Psoas muscle (tissue), 8 donors: ENCODE data around the gene ID1. TPM values are rescaled to one million over a fixed set of nuclear protein-coding genes. Genes with fewer than 3 reads are reported as not detected.
"Not testable (repeated sequence)": the region's sequence is repeated elsewhere in the genome, so short reads cannot be mapped to it uniquely, and the experiment has no call there.

Source experiments
- ATAC-seq, 4 donors: fragments of 200-7000 bp; cut with Tn5 transposase; one replicate each; pipeline ENCODE4 v1.9.1; 2020; ENCODE audit warnings: moderate library complexity in 3 of 4, mild to moderate bottlenecking in 2 of 4
- DNase-seq, 2 donors: peaks; one replicate each; pipeline ENCODE4 v3.0.0-alpha.2; 2020
- H3K27ac ChIP-seq: fragments of 200-600 bp; one replicate; pipeline ENCODE4 v1.8.0; 2022
- H3K27me3 ChIP-seq, 3 donors: fragments of 200-600 bp in 1 of 3; one replicate each; pipeline versions ENCODE4 v1.6.1 to v1.8.0; 2013 to 2022; ENCODE audit warnings: low read length in 2 of 3, mild to moderate bottlenecking in 2 of 3, moderate library complexity in 1 of 3; ENCODE audit not compliant: insufficient read depth in 3 of 3
- H3K36me3 ChIP-seq, 2 donors: fragments of 200-600 bp in 1 of 2; one replicate each; pipeline versions ENCODE4 v1.6.1 to v1.8.0; 2013 to 2022; ENCODE audit warnings: low read depth in 1 of 2, mild to moderate bottlenecking in 1 of 2, moderate library complexity in 1 of 2; ENCODE audit not compliant: insufficient read depth in 1 of 2
- H3K4me1 ChIP-seq: fragments of 200-600 bp; one replicate; pipeline ENCODE4 v1.8.0; 2022
- H3K4me3 ChIP-seq: fragments of 200-600 bp; one replicate; pipeline ENCODE4 v1.8.0; 2022; ENCODE audit warnings: mild to moderate bottlenecking
- H3K9me3 ChIP-seq: fragments of 200-600 bp; one replicate; pipeline ENCODE4 v1.8.0; 2022
- CTCF ChIP-seq: fragments of 200-600 bp; IDR thresholded peaks from one replicate; pipeline ENCODE4 v1.8.0; 2022; ENCODE audit warnings: antibody characterized with exemption
- WGBS, 3 donors: extraction: QIAGEN DNeasy Blood & Tissue Kit; methylation state at CpG; one replicate each; pipeline versions ENCODE4 v1.1.6 to v1.1.7; 2013; 5-methylcytosine and 5-hydroxymethylcytosine counted together
- intact Hi-C, 2 donors: fragments of 100-400 bp; cut with DNase I; formaldehyde crosslinking; loops; one replicate each; pipeline versions ENCODE4 v1.11.0 to v1.14.2; 2022
- polyA plus RNA-seq, 3 donors: library from polyadenylated mRNA; stranded (reverse); fragments of 200-250 nt; gene quantifications; one replicate each; pipeline ENCODE4 v1.2.3, GENCODE V29; 2013
- total RNA-seq, 4 donors: library from RNA; stranded (reverse); fragmentation: NEBNext Ultra II Directional in 2 of 4; extraction: Animal tissue kit (Norgen Biotek cat#: 25700) in 2 of 4; gene quantifications; one replicate each; pipeline versions ENCODE4 v1.2.1 to v1.2.4, GENCODE V29; 2021 to 2023
- donor health status: healthy with polysubstance abuse.
- donor health status: DM: no; HTN: no; CAD: no; lungs with moderate emphysema.
- donor health status: Bipolar disorder and iron deficiency.
- donor health status: healthy.
- donor health status: DM: yes; HTN: yes; CAD: no.
- donor health status: DM: no; HTN: no; CAD: no.
- donor health status: DM: no; HTN: no; CAD: no.
- donor health status: DM: yes; HTN: yes; CAD: no.

ID1 gene
- total and polyA plus RNA-seq, 7 donors, result 25.1 to 574 (median 80.6) TPM

GRCh38 chr20:31605902-31606803, 1.1 kb downstream of the ID1 start:
- intact Hi-C loops, result no loop called here
- no peak for TF ChIP-seq CTCF
- no peak for ATAC-seq
- Histone ChIP-seq H3K4me1 (peaks cover 26% of the 10 kb centered on the region), H3K36me3 (no peaks in the 10 kb centered on the region), H3K4me3 (peak overlapping the region; percentile 80), H3K27me3 (peaks cover 0 to 3% (median 2%) of the 10 kb centered on the region in 3 donors), H3K27ac (peak overlapping the region; percentile 85), H3K9me3 (no peaks in the 10 kb centered on the region)
- peak; percentile 37 to 56 for DNase-seq
- 10 to 16% (median 10%) methylated on average over 38 to 39 of the region's 39 CpGs for WGBS, 3 donors

- ATAC-seq (peak in 3 of 4 donors; percentile 20 to 26 (median 22)), DNase-seq (peak in 1 of 2 donors; percentile 69)
- H3K27ac ChIP-seq, result peak overlapping the region; percentile 85
- TF ChIP-seq CTCF, result no peak
- H3K27me3 ChIP-seq, result peaks cover 0 to 3% (median 2%) of the 10 kb centered on the region in 3 donors
- H3K9me3 ChIP-seq, result no peaks in the 10 kb centered on the region
- 24 to 37% (median 34%) methylated on average over 8 of the region's 8 CpGs for WGBS, 3 donors
- H3K4me1 ChIP-seq, result peaks cover 26% of the 10 kb centered on the region
- intact Hi-C loops, result no loop called here
- H3K4me3 ChIP-seq, result peak overlapping the region; percentile 80
- no peaks in the 10 kb centered on the region for H3K36me3 ChIP-seq
These were observed 1.9 kb downstream of the ID1 start for GRCh38 chr20:31606804-31607639.

GRCh38 chr20:31607640-31608250, 2.7 kb downstream of the ID1 start:
- peak overlapping the region; percentile 85 for H3K27ac ChIP-seq
- ATAC-seq (no peak), DNase-seq (no peak)
- intact Hi-C loops, result no loop called here
- H3K27me3 ChIP-seq, result peaks cover 0 to 3% (median 2%) of the 10 kb centered on the region in 3 donors
- TF ChIP-seq CTCF, result no peak
- WGBS, 3 donors, result 58 to 65% (median 58%) methylated on average over 9 of the region's 9 CpGs
- H3K36me3 ChIP-seq, result no peaks in the 10 kb centered on the region
- no peaks in the 10 kb centered on the region for H3K9me3 ChIP-seq
- H3K4me3 ChIP-seq, result peak overlapping the region; percentile 80
- peaks cover 30% of the 10 kb centered on the region for H3K4me1 ChIP-seq

GRCh38 chr20:31608251-31608945, 3.3 kb downstream of the ID1 start:
- 22 to 36% (median 28%) methylated on average over 43 to 45 of the region's 45 CpGs for WGBS, 3 donors
- no peak for TF ChIP-seq CTCF
- Histone ChIP-seq H3K27ac (peak overlapping the region; percentile 85), H3K36me3 (no peaks in the 10 kb centered on the region), H3K4me1 (peaks cover 30% of the 10 kb centered on the region), H3K4me3 (peak overlapping the region; percentile 80), H3K27me3 (peaks cover 0 to 3% (median 2%) of the 10 kb centered on the region in 3 donors), H3K9me3 (no peaks in the 10 kb centered on the region)
- ATAC-seq (peak in 1 of 4 donors; percentile 11), DNase-seq (peak; percentile 82 to 84)
- intact Hi-C loops, result no loop called here

- H3K4me1 ChIP-seq, result peaks cover 14% of the 10 kb centered on the region
- not testable (repeated sequence) for DNase-seq, H3K27me3 ChIP-seq, H3K9me3 ChIP-seq, ATAC-seq, H3K4me3 ChIP-seq, H3K27ac ChIP-seq, H3K36me3 ChIP-seq
- WGBS, 3 donors, result 87 to 90% (median 89%) methylated on average over 12 of the region's 12 CpGs
- intact Hi-C loops, result loop anchor here (1.0 to 2.0 kb wide), 2 partner anchors 47 to 54 kb away; no protein-coding TSS in a partner anchor
These were observed 7.2 kb downstream of the ID1 start for GRCh38 chr20:31612271-31612640.
